GM19452 (cell line): ENCODE results near the gene ABCD3.
"Not testable (repeated sequence)": the region's sequence is repeated elsewhere in the genome, so short reads cannot be mapped to it uniquely, and the experiment has no call there.

Experiments
- ATAC-seq: cut with Tn5 transposase; IDR thresholded peaks from one replicate; pipeline ENCODE4 v1.9.1; 2021; ENCODE audit not compliant: unreplicated experiment

ABCD3 gene

GRCh38 chr1:94544706-94545490 is 126.7 kb downstream of the ABCD3 start:
- no peak for ATAC-seq

GRCh38 chr1:94549706-94550105 is 131.5 kb downstream of the ABCD3 start:
- ATAC-seq = no peak

- no peak for ATAC-seq
These were observed 132.2 kb downstream of the ABCD3 start for GRCh38 chr1:94550396-94550795.

- ATAC-seq = no peak
These were observed 132.6 kb downstream of the ABCD3 start for GRCh38 chr1:94550800-94551241.

- ATAC-seq = no peak
These were observed 133.3 kb downstream of the ABCD3 start for GRCh38 chr1:94551449-94551848.

GRCh38 chr1:94552071-94552586 is 133.9 kb downstream of the ABCD3 start:
- no peak for ATAC-seq

- ATAC-seq = no peak
These were observed 135.1 kb downstream of the ABCD3 start for GRCh38 chr1:94553323-94553730.

GRCh38 chr1:94553931-94554330 is 135.7 kb downstream of the ABCD3 start:
- ATAC-seq = no peak

GRCh38 chr1:94554580-94554979 is 136.4 kb downstream of the ABCD3 start:
- ATAC-seq = no peak

GRCh38 chr1:94555091-94555490 is 136.9 kb downstream of the ABCD3 start:
- no peak for ATAC-seq

- no peak for ATAC-seq
These were observed 141.7 kb downstream of the ABCD3 start for GRCh38 chr1:94559921-94560320.

GRCh38 chr1:94560333-94560732 is 142.1 kb downstream of the ABCD3 start:
- ATAC-seq = no peak

GRCh38 chr1:94562519-94563260 is 144.5 kb downstream of the ABCD3 start:
- no peak for ATAC-seq

- ATAC-seq = no peak
These were observed 147.7 kb downstream of the ABCD3 start for GRCh38 chr1:94565901-94566300.

GRCh38 chr1:94566436-94566835 is 148.2 kb downstream of the ABCD3 start:
- ATAC-seq = not testable (repeated sequence)

GRCh38 chr1:94567975-94568607 is 149.9 kb downstream of the ABCD3 start:
- ATAC-seq = not testable (repeated sequence)
